Measurements from ENCODE around the gene TIAM2. TPM values are rescaled to one million over a fixed set of nuclear protein-coding genes. Genes with fewer than 3 reads are reported as not detected.
"Not testable (repeated sequence)": the region's sequence is repeated elsewhere in the genome, so short reads cannot be mapped to it uniquely, and the experiment has no call there.

Gene TIAM2
- polyA plus RNA-seq, 1 donor, result 13.7 TPM

DNA sequence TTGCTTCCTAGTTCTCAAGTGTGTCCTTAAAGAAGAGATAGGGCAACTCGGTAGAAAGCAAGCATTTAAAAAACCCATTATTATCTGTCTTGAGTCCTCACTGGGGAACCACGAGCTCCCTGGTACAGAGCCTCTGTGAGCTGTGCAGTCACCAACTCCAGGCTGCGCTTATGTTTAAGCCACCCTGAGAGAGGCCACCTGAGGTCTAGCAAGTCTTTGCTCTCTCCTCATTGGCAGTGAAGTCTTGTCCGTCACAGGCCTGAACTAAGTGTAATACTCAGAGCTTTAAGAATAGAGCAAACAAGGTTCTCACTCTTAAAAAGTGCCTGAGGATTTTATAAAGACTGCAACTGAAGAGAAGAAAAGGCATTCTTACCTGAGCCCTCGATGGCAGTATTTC lies 264.8 kb downstream of the TIAM2 start:
- DNase-seq (ENCODE audit: low read depth), result no peak

DNA sequence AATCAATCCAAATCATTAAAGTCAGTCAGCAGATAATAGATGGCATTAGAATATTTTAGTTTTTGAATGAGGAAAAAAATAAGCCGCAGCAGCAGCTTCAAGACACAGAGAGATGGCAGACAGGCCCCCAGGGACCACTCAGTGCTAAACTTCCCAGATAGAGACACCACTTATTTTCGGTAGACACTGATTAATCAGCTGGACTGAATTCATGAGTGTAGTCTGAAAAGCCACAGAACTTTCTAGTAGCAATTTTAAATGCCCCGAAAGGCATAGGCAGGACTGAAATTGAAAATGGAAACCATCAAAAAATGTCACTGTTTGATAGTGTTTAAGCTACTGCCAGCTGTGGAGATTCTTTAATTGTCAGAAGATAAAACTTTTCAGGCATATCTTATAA lies 265.6 kb downstream of the TIAM2 start:
- DNase-seq (ENCODE audit: low read depth), result no peak

DNA sequence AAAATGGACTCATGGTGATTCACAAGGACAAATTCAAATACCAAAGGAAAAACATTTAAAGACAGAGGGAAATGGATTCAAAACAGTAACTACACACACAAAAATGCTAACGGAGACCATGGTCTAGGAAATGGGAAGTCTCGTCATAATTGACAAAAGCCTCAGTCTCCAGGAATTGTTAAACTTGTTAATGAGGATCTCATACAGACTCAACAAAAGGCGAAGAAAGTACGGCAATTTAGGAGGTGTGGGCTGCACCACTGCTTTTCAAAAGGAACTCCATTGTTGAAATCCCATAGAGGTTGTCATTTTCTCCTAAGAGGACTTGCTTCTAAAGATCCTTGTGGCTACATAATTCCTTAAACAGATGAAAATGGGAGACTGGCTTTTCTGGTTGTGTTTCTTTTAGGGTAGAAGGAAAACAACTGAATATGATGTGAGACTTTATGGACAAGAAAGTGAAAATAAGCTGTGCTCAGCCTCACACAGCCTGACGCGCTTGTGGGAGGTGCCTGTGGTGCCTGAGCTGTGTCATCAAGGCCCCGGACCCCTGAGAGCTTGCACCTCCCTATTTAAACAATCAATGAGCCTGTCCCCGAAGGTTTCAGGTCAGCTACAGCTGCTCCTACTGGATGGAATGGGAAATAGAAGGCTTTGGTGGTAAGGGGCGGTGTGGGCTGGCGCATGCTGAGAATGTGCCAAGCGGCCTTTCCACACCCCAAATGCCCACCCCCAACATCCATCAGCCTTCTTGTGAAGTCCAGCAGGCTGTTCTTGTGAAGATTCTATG lies 266.2 kb downstream of the TIAM2 start:
- no peak for DNase-seq (ENCODE audit: low read depth)

- no peak for DNase-seq (ENCODE audit: low read depth)
Observed at GRCh38 chr6:155262655-155263054, 267.5 kb downstream of the TIAM2 start.

DNA sequence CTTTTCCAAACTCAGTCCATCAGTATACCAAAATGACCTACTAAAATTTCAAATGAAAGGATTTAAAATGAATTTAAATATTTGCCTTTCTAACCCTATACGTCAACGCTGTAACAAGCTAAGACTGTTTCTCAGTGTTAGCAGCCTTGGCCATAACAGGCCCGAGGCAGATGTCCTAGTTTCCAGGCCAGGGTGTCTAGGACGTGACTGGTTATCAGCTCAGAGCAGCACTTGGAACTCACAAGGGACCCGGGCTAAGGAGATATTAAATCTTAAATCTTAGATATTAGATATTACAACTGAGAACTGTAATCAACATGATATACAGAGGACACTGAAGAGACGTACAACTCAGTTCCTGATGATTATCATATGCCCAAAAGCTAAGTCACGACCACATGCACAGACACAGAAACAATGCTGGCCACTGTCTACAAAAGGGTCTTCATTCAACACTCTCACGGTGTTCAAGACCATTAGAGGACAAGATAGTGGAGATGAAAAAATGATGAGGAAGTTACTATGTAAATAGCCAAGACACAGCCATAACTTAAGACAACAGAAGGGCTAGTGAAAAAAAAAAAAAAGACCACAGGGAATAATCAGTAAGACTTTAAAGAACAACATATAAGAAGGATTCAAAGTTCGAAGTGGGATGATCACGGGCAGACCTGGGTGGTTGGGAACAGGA lies 268.4 kb downstream of the TIAM2 start, which contains the start of gene CLDN20:
CLDN20 (plus strand) TSS at position 641 of the 691 bp plus-strand sequence. CDS start 11,707 bp downstream, outside the sequence.
- DNase-seq (ENCODE audit: low read depth), result no peak

DNA sequence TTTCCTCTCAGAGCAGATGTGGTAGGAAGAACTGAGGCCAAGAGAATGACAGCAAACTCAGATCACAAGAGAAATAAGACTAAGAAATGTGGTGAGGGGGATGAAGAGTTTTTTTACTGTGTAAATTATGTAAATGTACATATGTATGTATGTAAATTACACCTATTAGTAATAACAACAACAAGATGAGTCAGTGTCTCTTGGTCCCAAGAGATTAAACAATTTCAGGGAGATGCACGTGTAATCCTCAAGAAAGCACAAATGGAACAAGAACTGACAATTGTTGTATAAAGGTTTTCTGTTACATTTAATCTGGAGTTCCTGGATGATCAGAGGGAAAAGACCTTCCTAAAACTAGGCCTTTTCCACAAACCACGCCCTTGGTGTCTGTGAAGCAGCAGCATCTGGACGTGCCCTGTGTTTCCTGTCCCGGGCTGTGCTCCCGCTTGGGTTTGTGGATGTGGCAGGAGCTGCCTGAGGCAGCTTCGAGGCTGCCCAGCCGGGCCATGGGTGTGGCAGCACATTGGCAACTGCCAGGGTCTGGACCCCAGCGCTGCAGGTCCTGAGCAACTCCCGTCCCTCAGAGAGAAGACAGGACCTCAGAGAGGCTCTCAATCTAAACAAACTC lies 269.7 kb downstream of the TIAM2 start:
- DNase-seq (ENCODE audit: low read depth), result no peak

DNA sequence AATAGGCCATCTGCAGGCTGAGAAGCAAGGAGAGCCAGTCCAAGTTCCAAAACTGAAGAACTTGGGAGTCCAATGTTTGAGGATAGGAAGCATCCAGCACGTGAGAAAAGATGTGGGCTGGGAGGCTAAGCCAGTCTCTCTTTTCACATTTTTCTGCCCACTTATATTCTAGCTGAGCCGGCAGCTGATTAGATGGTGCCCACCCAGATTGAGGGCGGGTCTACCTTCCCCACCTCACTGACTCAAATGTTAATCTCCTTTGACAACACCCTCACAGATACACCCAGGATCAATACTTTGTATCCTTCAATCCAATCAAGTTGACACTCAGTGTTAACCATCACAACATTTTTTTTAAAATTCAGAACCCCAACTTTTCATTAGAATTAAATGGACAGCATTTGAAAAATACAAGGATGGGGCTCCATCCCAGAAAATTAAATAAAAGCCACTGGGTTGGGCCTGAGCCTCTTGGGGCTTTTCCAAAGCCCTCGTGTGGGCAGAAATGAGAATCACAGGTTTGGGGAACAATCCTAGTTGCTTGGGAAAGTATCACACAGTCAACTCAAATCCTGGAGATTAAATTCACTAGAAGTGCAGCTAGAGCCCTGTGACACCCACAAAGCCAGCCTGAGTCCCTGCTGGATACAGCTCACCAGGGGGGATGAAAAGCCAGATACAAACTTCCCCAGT lies 270.9 kb downstream of the TIAM2 start:
- DNase-seq (ENCODE audit: low read depth), result no peak

DNA sequence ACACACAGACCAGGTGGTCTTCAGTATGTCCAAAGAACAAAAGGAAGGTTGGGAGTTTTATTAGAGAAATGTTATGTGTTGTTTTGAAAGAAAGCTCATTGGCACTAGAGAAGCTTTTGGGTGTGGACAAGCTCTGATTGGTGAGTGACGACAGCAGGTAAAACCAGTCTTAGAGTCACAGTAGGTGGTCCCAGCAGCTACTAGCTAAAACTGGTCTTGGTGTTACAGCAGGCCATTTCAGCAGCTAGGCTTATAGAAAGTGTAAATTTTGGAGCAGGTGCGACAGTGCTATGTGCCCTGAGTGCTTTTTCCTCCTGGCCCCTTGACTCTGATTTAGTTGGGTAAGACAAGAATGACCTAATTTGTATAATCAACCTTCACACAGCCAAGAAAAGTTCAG lies 272.3 kb downstream of the TIAM2 start:
- no peak for DNase-seq (ENCODE audit: low read depth)

- DNase-seq (ENCODE audit: low read depth), result not testable (repeated sequence)
Observed at GRCh38 chr6:155268088-155268867, 273.2 kb downstream of the TIAM2 start.

- DNase-seq (ENCODE audit: low read depth), result no peak
Observed at GRCh38 chr6:155269765-155270164, 274.6 kb downstream of the TIAM2 start.

- no peak for DNase-seq (ENCODE audit: low read depth)
Observed at GRCh38 chr6:155270561-155271091, 275.5 kb downstream of the TIAM2 start.

DNA sequence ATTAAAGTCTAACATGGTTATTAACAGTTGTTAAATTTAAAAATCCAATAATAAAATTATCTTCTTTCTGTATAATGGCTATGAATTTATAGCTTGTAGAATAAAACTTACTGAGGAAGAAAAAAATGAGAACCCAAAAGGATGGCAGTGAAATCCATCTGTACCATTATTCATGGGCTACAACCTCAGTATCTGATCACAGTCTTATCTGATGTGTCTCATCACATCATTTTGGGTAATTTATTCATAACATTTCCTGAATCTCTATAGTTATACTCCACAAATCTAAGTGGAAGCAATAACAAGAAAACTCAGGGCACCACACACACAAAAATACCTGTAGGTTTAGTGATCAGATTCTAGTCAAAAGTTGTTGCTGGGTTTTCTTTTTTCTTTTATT lies 276.0 kb downstream of the TIAM2 start:
- no peak for DNase-seq (ENCODE audit: low read depth)

- DNase-seq (ENCODE audit: low read depth), result peak; percentile 35
Observed at GRCh38 chr6:155272353-155273232, 277.5 kb downstream of the TIAM2 start.

DNA sequence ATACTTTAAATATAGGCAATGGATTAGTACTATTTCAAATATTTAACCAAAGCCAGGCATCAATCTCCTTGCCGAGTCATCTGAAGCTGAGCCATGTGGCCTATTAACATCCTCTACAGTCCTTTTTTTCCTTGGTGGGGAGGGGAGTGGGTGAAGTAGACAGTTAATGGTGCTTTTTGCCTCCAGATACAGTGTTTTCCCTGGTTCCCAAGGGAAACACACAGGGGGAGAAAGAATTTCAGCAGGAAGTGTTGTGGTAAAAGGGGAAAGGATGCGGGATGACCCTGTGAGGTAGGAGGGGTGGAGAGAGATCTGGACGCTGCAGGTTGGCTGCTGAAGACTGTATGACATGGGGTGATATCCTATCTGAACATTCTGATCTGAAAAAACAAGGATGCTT lies 278.3 kb downstream of the TIAM2 start:
- DNase-seq (ENCODE audit: low read depth), result no peak

GRCh38 chr6:155274106-155274505 lies 279.0 kb downstream of the TIAM2 start:
- no peak for DNase-seq (ENCODE audit: low read depth)

GRCh38 chr6:155274533-155274932 lies 279.4 kb downstream of the TIAM2 start:
- no peak for DNase-seq (ENCODE audit: low read depth)

GRCh38 chr6:155275808-155276480 lies 280.8 kb downstream of the TIAM2 start:
- DNase-seq (ENCODE audit: low read depth), result no peak

- DNase-seq (ENCODE audit: low read depth), result no peak
Observed at GRCh38 chr6:155276638-155277037, 281.5 kb downstream of the TIAM2 start.

DNA sequence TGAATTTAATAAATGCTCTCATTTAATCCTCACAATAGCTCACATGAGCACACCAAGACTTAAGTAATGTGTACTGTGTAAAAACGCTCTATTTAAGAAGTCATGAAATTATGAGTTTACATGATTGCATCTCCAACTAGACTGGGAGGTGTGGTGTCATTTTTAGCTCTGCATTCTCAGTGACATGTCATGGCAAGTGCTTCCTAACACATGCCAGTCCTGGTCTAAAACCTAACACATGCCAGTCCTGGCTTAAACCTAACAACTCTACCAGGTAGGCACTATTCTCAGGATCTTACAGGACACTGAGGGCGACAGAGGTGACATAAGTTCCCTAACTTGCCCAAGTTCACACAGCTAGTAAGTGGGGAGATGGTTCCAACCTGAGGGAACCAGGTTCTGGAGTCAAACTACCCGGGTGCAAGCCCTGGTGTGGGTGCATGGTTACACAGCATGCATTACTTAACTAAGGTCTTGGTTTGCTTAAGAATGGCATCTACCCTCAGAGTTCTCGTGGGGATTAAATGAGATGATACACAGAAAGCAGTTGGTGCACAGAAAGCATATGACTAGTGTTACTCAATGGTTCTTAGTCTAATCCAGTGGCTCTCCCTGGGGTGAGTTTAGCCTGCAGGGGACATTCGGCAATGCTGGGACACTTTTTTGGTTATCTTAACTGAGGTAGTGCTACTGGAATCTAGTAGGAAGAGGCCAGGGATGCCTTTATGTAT lies 283.4 kb downstream of the TIAM2 start:
- DNase-seq (ENCODE audit: low read depth), result no peak
